ENCODE measurements around the gene WDR3. TPM values are rescaled to one million over a fixed set of nuclear protein-coding genes. Genes with fewer than 3 reads are reported as not detected.

WDR3 gene
- total RNA-seq, 1 donor from 2014 or later: 4.3 TPM

DNA sequence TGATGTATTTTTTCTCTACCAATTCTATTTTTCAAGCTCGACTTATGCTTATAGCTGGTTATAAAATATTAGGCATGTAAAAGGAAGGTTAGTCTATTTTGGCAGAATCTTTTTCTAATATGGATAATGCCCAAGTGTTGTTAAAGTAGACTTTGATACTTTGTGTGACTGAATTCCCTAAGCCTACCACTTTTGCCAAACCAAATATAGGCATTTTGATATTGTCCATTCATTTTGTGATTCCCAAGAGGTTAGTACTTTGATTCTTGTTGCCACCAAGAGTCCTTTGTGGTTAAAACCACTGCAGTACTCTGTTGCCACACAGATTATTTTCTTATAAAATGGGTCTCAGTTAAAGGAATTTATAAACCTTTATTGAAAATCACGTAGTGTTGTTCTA is 4.2 kb downstream of the WDR3 start:
- TF ChIP-seq, protein P1, sequence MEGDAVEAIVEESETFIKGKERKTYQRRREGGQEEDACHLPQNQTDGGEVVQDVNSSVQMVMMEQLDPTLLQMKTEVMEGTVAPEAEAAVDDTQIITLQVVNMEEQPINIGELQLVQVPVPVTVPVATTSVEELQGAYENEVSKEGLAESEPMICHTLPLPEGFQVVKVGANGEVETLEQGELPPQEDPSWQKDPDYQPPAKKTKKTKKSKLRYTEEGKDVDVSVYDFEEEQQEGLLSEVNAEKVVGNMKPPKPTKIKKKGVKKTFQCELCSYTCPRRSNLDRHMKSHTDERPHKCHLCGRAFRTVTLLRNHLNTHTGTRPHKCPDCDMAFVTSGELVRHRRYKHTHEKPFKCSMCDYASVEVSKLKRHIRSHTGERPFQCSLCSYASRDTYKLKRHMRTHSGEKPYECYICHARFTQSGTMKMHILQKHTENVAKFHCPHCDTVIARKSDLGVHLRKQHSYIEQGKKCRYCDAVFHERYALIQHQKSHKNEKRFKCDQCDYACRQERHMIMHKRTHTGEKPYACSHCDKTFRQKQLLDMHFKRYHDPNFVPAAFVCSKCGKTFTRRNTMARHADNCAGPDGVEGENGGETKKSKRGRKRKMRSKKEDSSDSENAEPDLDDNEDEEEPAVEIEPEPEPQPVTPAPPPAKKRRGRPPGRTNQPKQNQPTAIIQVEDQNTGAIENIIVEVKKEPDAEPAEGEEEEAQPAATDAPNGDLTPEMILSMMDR (IDR thresholded peaks at IDR 0.05): no peak
- DNase-seq (ENCODE audit: low spot score in 2 of 2): no peak
- Histone ChIP-seq H3K27ac (no peak overlapping the region), H3K36me3 (peaks cover 3 to 25% of the 10 kb centered on the region in 2 donors), H3K27me3 (no peaks in the 10 kb centered on the region), H3K4me1 (peaks cover 0 to 6% of the 10 kb centered on the region in 2 donors), H3K4me3 (no peak overlapping the region), H3K9me3 (no peaks in the 10 kb centered on the region)
- intact Hi-C loops (cut with DNase I): loop anchor here (5.0 kb wide), 1 partner anchor 566 kb away; the partner anchor contains the start of gene MAN1A2

GRCh38 chr1:117942293-117942692 is 12.8 kb downstream of the WDR3 start:
- TF ChIP-seq, protein P1 (IDR thresholded peaks at IDR 0.05): no peak
- Histone ChIP-seq H3K27ac (no peak overlapping the region), H3K4me1 (no peaks in the 10 kb centered on the region), H3K27me3 (no peaks in the 10 kb centered on the region), H3K36me3 (peaks cover 63 to 97% of the 10 kb centered on the region in 2 donors), H3K9me3 (no peaks in the 10 kb centered on the region), H3K4me3 (no peak overlapping the region)
- intact Hi-C loops (cut with DNase I): no loop called here
- no peak for DNase-seq (ENCODE audit: low spot score in 2 of 2)

GRCh38 chr1:117952386-117952785 is 22.8 kb downstream of the WDR3 start:
- Histone ChIP-seq H3K27ac (no peak overlapping the region), H3K4me3 (no peak overlapping the region), H3K4me1 (no peaks in the 10 kb centered on the region), H3K27me3 (no peaks in the 10 kb centered on the region), H3K9me3 (no peaks in the 10 kb centered on the region), H3K36me3 (peaks cover 57 to 87% of the 10 kb centered on the region in 2 donors)
- intact Hi-C loops (cut with DNase I): no loop called here
- DNase-seq (ENCODE audit: low spot score in 2 of 2): no peak
- TF ChIP-seq, protein P1 (IDR thresholded peaks at IDR 0.05): no peak

GRCh38 chr1:117959364-117959763 is 29.8 kb downstream of the WDR3 start:
- peaks cover 40 to 70% of the 10 kb centered on the region in 2 donors for H3K36me3 ChIP-seq
- H3K27ac ChIP-seq: no peak overlapping the region
- H3K4me1 ChIP-seq: no peaks in the 10 kb centered on the region
- no peak for DNase-seq (ENCODE audit: low spot score in 2 of 2)
- no peaks in the 10 kb centered on the region for H3K9me3 ChIP-seq
- TF ChIP-seq, protein P1 (IDR thresholded peaks at IDR 0.05): no peak
- no peak overlapping the region for H3K4me3 ChIP-seq
- H3K27me3 ChIP-seq: no peaks in the 10 kb centered on the region
- intact Hi-C loops (cut with DNase I): no loop called here

- intact Hi-C loops (cut with DNase I): no loop called here
- H3K27ac ChIP-seq: no peak overlapping the region
- TF ChIP-seq, protein P1 (IDR thresholded peaks at IDR 0.05): no peak
Observed at GRCh38 chr1:117964290-117965038, 34.9 kb downstream of the WDR3 start.

More at GRCh38 chr1:117964290-117965038, 34.9 kb downstream of the WDR3 start:
- Histone ChIP-seq H3K9me3 (no peaks in the 10 kb centered on the region), H3K27me3 (no peaks in the 10 kb centered on the region), H3K36me3 (peaks cover 13 to 25% of the 10 kb centered on the region in 2 donors), H3K4me3 (no peak overlapping the region), H3K4me1 (no peaks in the 10 kb centered on the region)
- DNase-seq (ENCODE audit: low spot score in 2 of 2): no peak
